Transverse colon (tissue), 4 donors: ENCODE results near the gene ITPR2.

ENCODE experiments used
- CTCF ChIP-seq, 5 experiments: fragments of 200-600 bp in 3 of 5; fragments of 450-650 bp in 2 of 5; sonication (generic) in 3 of 5; IDR thresholded peaks; 1 replicate in 2 of 5; 2 replicates in 3 of 5; pipeline ENCODE4 v1.5.1; 2016 to 2017; ENCODE audit warnings: antibody characterized with exemption in 5 of 5, inconsistent platforms in 3 of 5, mild to moderate bottlenecking in 2 of 5, moderate library complexity in 1 of 5
- POLR2A ChIP-seq: fragments of 450-650 bp; IDR thresholded peaks from one replicate; pipeline ENCODE4 v1.6.1; 2016; ENCODE audit warnings: antibody characterized with exemption, mild to moderate bottlenecking, moderate library complexity
- POLR2AphosphoS5 ChIP-seq, 3 donors: sonication (generic); formaldehyde crosslinking; IDR thresholded peaks; one replicate each; pipeline ENCODE4 v1.6.1; 2016; ENCODE audit warnings: antibody characterized with exemption in 3 of 3

- TF ChIP-seq CTCF (IDR thresholded peaks at IDR 0.05) (no peak), POLR2A (no peak), POLR2AphosphoS5 (IDR thresholded peaks at IDR 0.05) (no peak)
Measured at GRCh38 chr12:26287671-26288381, 545.2 kb downstream of the ITPR2 start.
